ENCODE results near the gene TESMIN. TPM values are rescaled to one million over a fixed set of nuclear protein-coding genes. Genes with fewer than 3 reads are reported as not detected.

TESMIN gene
- total RNA-seq (0.09 TPM), polyA plus RNA-seq (ENCODE audit: insufficient read depth in 1 of 8, insufficient read length in 8 of 8, low replicate concordance in 1 of 8) (under 1 TPM; 0.20 to 0.71 (median 0.45) TPM)
- long read RNA-seq, donor 1: 0 reads
- long read RNA-seq, donor 2: 0 reads
- long read RNA-seq, donor 3: 0 reads
- long read RNA-seq, donor 4: 0 reads
- long read RNA-seq, donor 5: 0 reads
- long read RNA-seq, donor 6, partial matches to known transcripts: 0 of 1 reads
- long read RNA-seq, donor 6, other reads (novel, unspliced or antisense): 0 of 1 reads
- long read RNA-seq, donor 7, partial matches to known transcripts: 0 of 1 reads
- long read RNA-seq, donor 7, other reads (novel, unspliced or antisense): 0 of 1 reads
- long read RNA-seq, donor 8: 0 reads
- long read RNA-seq, donor 9: 0 reads
- long read RNA-seq, donor 10: 0 reads
- long read RNA-seq, donor 11: 0 reads

DNA sequence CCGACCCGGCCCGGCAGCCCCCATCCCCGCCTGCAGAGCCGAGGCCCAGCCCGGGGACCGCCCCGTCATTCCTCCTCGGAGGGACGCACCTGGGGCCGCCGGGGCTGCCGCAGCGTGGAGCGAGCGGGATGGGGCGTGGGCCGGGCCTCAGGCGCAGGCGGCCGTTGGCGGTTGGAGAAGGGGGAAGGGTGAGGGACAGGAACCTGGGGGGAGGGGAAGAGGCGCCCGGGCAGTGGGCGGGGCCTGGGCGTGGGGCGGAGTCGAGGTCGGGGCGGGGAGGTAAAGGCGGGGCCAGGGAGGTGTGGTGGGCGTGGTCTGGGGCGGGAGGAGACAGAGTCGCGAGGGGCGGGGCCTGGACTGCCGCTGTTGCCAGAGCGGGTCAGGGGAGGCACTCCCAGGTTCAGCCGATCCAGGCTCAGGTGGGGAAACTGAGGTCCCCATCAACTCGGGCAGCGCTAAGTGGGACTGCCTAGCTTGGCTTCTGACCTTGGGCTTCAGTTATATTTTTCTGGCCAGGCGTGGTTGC is at the start of gene TESMIN:
Gene TESMIN (minus strand): TSS at position 190 of the 526 bp plus-strand sequence. CDS start 860 bp downstream, outside the sequence.
- Histone ChIP-seq H3K36me3 (ENCODE audit: control insufficient read depth, insufficient read depth, low read length) (peaks cover 2% of the 10 kb centered on the region), H3K4me3 (ENCODE audit: low read length) (no peak within 1 kb of the TSS), H3K9me3 (replicated peaks; ENCODE audit: control insufficient read depth, low read depth, low read length) (no peaks in the 10 kb centered on the region), H3K27ac (ENCODE audit: low read length) (no peak within 1 kb of the TSS), H3K4me1 (ENCODE audit: control insufficient read depth, insufficient read depth, low read length) (peaks cover 12% of the 10 kb centered on the region), H3K27me3 (ENCODE audit: control insufficient read depth, insufficient read depth, low read length) (peaks cover 5% of the 10 kb centered on the region)
- peak; percentile 56 for DNase-seq
- 3% methylated on average over 42 of the region's 42 CpGs for WGBS (ENCODE audit: insufficient coverage)

GRCh38 chr11:68798221-68798813 is 47.0 kb upstream of the TESMIN start:
- Histone ChIP-seq H3K27ac (ENCODE audit: low read length) (no peak overlapping the region), H3K4me3 (ENCODE audit: low read length) (no peak overlapping the region), H3K9me3 (replicated peaks; ENCODE audit: control insufficient read depth, low read depth, low read length) (no peaks in the 10 kb centered on the region), H3K4me1 (ENCODE audit: control insufficient read depth, insufficient read depth, low read length) (no peaks in the 10 kb centered on the region), H3K36me3 (ENCODE audit: control insufficient read depth, insufficient read depth, low read length) (peaks cover 36% of the 10 kb centered on the region), H3K27me3 (ENCODE audit: control insufficient read depth, insufficient read depth, low read length) (no peaks in the 10 kb centered on the region)
- no peak for DNase-seq
- 46% methylated on average over 16 of the region's 23 CpGs for WGBS (ENCODE audit: insufficient coverage)

GRCh38 chr11:68796801-68797200 is 45.5 kb upstream of the TESMIN start:
- Histone ChIP-seq H3K27ac (ENCODE audit: low read length) (no peak overlapping the region), H3K4me3 (ENCODE audit: low read length) (no peak overlapping the region), H3K9me3 (replicated peaks; ENCODE audit: control insufficient read depth, low read depth, low read length) (no peaks in the 10 kb centered on the region), H3K36me3 (ENCODE audit: control insufficient read depth, insufficient read depth, low read length) (peaks cover 47% of the 10 kb centered on the region), H3K4me1 (ENCODE audit: control insufficient read depth, insufficient read depth, low read length) (no peaks in the 10 kb centered on the region), H3K27me3 (ENCODE audit: control insufficient read depth, insufficient read depth, low read length) (no peaks in the 10 kb centered on the region)
- 62% methylated on average over 19 of the region's 19 CpGs for WGBS (ENCODE audit: insufficient coverage)
- no peak for DNase-seq

DNA sequence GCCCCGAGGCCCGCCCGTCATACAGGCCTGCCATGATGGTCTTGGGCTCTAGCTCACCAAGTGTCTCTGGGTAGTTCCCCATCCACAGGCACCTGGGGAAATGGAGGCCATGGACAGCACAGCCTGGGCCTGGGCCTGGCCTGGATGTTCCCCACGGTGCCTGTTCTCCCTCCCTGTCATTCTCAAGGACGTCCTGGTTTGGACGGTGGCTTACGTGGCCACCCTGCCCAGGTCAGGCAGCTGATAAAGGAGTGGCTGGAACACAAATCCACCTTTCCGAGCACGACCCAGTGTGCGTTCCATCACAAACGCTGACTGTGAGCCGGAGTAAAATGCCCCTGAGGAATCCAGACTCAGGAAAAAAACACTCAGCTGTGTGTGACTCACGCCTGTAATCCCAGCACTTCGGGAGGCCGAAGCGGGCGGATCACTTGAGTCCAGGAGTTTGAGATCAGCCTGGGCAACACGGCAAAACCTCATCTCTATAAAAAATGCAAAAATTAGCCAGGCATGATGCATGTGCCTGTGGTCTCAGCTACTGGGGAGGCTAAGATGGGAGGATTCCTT is 41.2 kb upstream of the TESMIN start:
- Histone ChIP-seq H3K4me1 (ENCODE audit: control insufficient read depth, insufficient read depth, low read length) (no peaks in the 10 kb centered on the region), H3K27me3 (ENCODE audit: control insufficient read depth, insufficient read depth, low read length) (no peaks in the 10 kb centered on the region), H3K36me3 (ENCODE audit: control insufficient read depth, insufficient read depth, low read length) (peaks cover 35% of the 10 kb centered on the region), H3K27ac (ENCODE audit: low read length) (no peak overlapping the region), H3K9me3 (replicated peaks; ENCODE audit: control insufficient read depth, low read depth, low read length) (no peaks in the 10 kb centered on the region), H3K4me3 (ENCODE audit: low read length) (no peak overlapping the region)
- DNase-seq: no peak
- WGBS (ENCODE audit: insufficient coverage): 86% methylated on average over 15 of the region's 18 CpGs

GRCh38 chr11:68784653-68785052 is 33.3 kb upstream of the TESMIN start:
- 91% methylated on average over 13 of the region's 16 CpGs for WGBS (ENCODE audit: insufficient coverage)
- no peak overlapping the region for H3K27ac ChIP-seq (ENCODE audit: low read length)
- H3K36me3 ChIP-seq (ENCODE audit: control insufficient read depth, insufficient read depth, low read length): peaks cover 23% of the 10 kb centered on the region
- no peaks in the 10 kb centered on the region for H3K27me3 ChIP-seq (ENCODE audit: control insufficient read depth, insufficient read depth, low read length)
- H3K4me1 ChIP-seq (ENCODE audit: control insufficient read depth, insufficient read depth, low read length): no peaks in the 10 kb centered on the region
- H3K9me3 ChIP-seq (replicated peaks; ENCODE audit: control insufficient read depth, low read depth, low read length): no peaks in the 10 kb centered on the region
- no peak for DNase-seq
- H3K4me3 ChIP-seq (ENCODE audit: low read length): no peak overlapping the region

- 84% methylated on average over 14 of the region's 16 CpGs for WGBS (ENCODE audit: insufficient coverage)
- Histone ChIP-seq H3K36me3 (ENCODE audit: control insufficient read depth, insufficient read depth, low read length) (peaks cover 23% of the 10 kb centered on the region), H3K9me3 (replicated peaks; ENCODE audit: control insufficient read depth, low read depth, low read length) (no peaks in the 10 kb centered on the region)
Measured at GRCh38 chr11:68783216-68783821, 32.0 kb upstream of the TESMIN start.

DNA sequence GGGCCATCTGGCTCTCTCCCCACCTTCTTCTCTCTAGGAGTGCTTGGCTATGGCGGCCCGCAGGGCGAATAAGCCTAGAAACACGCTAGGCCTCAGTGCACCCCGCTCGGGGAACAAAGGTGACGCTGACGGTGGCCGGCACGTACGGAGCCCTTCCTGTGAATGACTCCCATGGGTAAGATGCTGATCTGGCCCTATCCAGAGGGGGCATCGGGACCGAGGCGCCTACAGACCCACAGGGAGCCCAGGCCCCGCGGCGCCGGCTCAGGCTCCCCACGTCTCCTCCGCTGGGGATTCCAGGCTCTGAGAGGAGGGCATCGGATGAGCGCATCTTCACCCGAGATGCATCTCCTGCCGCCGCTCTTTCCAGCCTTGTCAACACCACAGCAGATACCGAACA is 31.4 kb upstream of the TESMIN start:
- no peaks in the 10 kb centered on the region for H3K9me3 ChIP-seq (replicated peaks; ENCODE audit: control insufficient read depth, low read depth, low read length)
- H3K4me3 ChIP-seq (ENCODE audit: low read length): no peak overlapping the region
- H3K27ac ChIP-seq (ENCODE audit: low read length): no peak overlapping the region
- WGBS (ENCODE audit: insufficient coverage): 94% methylated on average over 26 of the region's 26 CpGs
- H3K27me3 ChIP-seq (ENCODE audit: control insufficient read depth, insufficient read depth, low read length): no peaks in the 10 kb centered on the region
- H3K4me1 ChIP-seq (ENCODE audit: control insufficient read depth, insufficient read depth, low read length): no peaks in the 10 kb centered on the region
- no peak for DNase-seq
- H3K36me3 ChIP-seq (ENCODE audit: control insufficient read depth, insufficient read depth, low read length): peaks cover 28% of the 10 kb centered on the region

More at GRCh38 chr11:68783216-68783821, 32.0 kb upstream of the TESMIN start:
- Histone ChIP-seq H3K27ac (ENCODE audit: low read length) (no peak overlapping the region), H3K27me3 (ENCODE audit: control insufficient read depth, insufficient read depth, low read length) (no peaks in the 10 kb centered on the region), H3K4me3 (ENCODE audit: low read length) (no peak overlapping the region), H3K4me1 (ENCODE audit: control insufficient read depth, insufficient read depth, low read length) (no peaks in the 10 kb centered on the region)
- no peak for DNase-seq

GRCh38 chr11:68780829-68781228 is 29.5 kb upstream of the TESMIN start:
- DNase-seq: no peak
- Histone ChIP-seq H3K4me3 (ENCODE audit: low read length) (no peak overlapping the region), H3K4me1 (ENCODE audit: control insufficient read depth, insufficient read depth, low read length) (no peaks in the 10 kb centered on the region), H3K27ac (ENCODE audit: low read length) (no peak overlapping the region), H3K9me3 (replicated peaks; ENCODE audit: control insufficient read depth, low read depth, low read length) (no peaks in the 10 kb centered on the region), H3K36me3 (ENCODE audit: control insufficient read depth, insufficient read depth, low read length) (peaks cover 33% of the 10 kb centered on the region), H3K27me3 (ENCODE audit: control insufficient read depth, insufficient read depth, low read length) (no peaks in the 10 kb centered on the region)
- 59% methylated on average over 2 of the region's 4 CpGs for WGBS (ENCODE audit: insufficient coverage)

DNA sequence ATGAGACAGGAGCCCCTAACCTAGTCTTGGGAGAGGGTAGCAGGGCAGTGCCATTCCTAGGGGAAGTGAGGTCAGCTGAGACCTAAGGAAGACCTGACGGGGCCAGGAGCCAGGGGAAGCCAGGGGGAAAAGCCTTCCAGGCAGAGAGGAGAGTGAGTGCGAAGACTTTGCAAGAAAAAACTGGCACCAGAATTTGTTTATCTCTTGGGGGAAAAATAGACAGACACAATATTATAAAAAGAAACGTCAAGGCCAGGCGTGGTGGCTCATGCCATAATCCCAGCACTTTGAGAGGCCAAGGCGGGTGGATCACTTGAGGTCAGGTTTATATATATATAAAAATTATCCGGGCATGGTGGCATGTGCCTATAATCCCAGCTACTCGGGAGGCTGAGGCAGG is 26.9 kb upstream of the TESMIN start:
- 80% methylated on average over 2 of the region's 7 CpGs for WGBS (ENCODE audit: insufficient coverage)
- no peak for DNase-seq
- Histone ChIP-seq H3K4me3 (ENCODE audit: low read length) (no peak overlapping the region), H3K36me3 (ENCODE audit: control insufficient read depth, insufficient read depth, low read length) (peaks cover 49% of the 10 kb centered on the region), H3K9me3 (replicated peaks; ENCODE audit: control insufficient read depth, low read depth, low read length) (no peaks in the 10 kb centered on the region), H3K27ac (ENCODE audit: low read length) (no peak overlapping the region), H3K27me3 (ENCODE audit: control insufficient read depth, insufficient read depth, low read length) (no peaks in the 10 kb centered on the region), H3K4me1 (ENCODE audit: control insufficient read depth, insufficient read depth, low read length) (peaks cover 4% of the 10 kb centered on the region)
